RWPE2 (cell line): ENCODE measurements around the gene KIF1B.

Source experiments
- ATAC-seq: fragments of 200-7000 bp; cut with Tn5 transposase; 3 replicates; pipeline ENCODE4 v1.9.1; 2021; ENCODE audit warnings: low read depth
- DNase-seq: peaks from one replicate; pipeline ENCODE4 v3.0.0-alpha.2; 2020; ENCODE audit warnings: low spot score
- H3K27ac ChIP-seq: fragments of 450-650 bp; 2 replicates; pipeline ENCODE4 v1.5.1; 2017; ENCODE audit warnings: mild to moderate bottlenecking; ENCODE audit not compliant: poor library complexity, severe bottlenecking
- H3K27me3 ChIP-seq: fragments of 250-450 bp; sonication (Bioruptor Pico); 2 replicates; pipeline ENCODE4 v1.5.1; 2021; ENCODE audit warnings: mild to moderate bottlenecking, moderate library complexity; ENCODE audit not compliant: insufficient read depth, poor library complexity, severe bottlenecking
- H3K36me3 ChIP-seq: fragments of 250-450 bp; sonication (Bioruptor Pico); 2 replicates; pipeline ENCODE4 v1.5.1; 2020; ENCODE audit warnings: low read depth, mild to moderate bottlenecking, moderate library complexity
- H3K4me1 ChIP-seq: fragments of 250-450 bp; sonication (Bioruptor Pico); 2 replicates; pipeline ENCODE4 v1.5.1; 2021; ENCODE audit warnings: mild to moderate bottlenecking, moderate library complexity; ENCODE audit not compliant: insufficient read depth, poor library complexity, severe bottlenecking
- H3K4me3 ChIP-seq: fragments of 250-450 bp; sonication (Bioruptor Pico); 2 replicates; pipeline ENCODE4 v1.5.1; 2021; ENCODE audit warnings: mild to moderate bottlenecking, moderate library complexity; ENCODE audit not compliant: severe bottlenecking
- H3K9me3 ChIP-seq: fragments of 250-450 bp; sonication (Bioruptor Pico); 2 replicates; pipeline ENCODE4 v1.5.1; 2021; ENCODE audit warnings: mild to moderate bottlenecking, moderate library complexity; ENCODE audit not compliant: severe bottlenecking
- TF ChIP-seq, protein P1 (sequence below): fragments of 450-650 bp; IDR thresholded peaks from one replicate; pipeline ENCODE4 v1.5.1; 2017; ENCODE audit warnings: mild to moderate bottlenecking, moderate library complexity; ENCODE audit not compliant: poor library complexity, severe bottlenecking

Gene KIF1B

DNA sequence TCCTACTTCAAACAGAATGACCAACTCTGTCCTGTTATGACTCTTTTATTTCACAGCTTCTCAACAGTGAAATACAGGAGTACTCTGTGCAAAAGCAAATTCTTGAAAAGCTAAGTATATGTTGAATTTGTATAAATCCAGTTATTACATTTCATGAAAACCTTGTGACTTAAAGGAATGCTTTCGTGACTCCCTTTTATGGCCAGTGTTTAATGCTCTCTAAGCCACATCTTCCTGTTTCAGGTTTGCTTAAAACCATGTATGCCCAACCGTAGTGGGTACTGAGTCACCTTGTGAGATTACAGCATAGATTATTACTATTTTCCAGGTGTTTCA lies 40.2 kb upstream of the KIF1B start:
- DNase-seq (no peak), ATAC-seq (peak; percentile 92)
- Histone ChIP-seq H3K36me3 (peaks cover 19% of the 10 kb centered on the region), H3K27ac (peak overlapping the region; percentile 80), H3K4me1 (peaks cover 16% of the 10 kb centered on the region), H3K27me3 (no peaks in the 10 kb centered on the region), H3K9me3 (no peaks in the 10 kb centered on the region), H3K4me3 (no peak overlapping the region)
- TF ChIP-seq, protein P1, sequence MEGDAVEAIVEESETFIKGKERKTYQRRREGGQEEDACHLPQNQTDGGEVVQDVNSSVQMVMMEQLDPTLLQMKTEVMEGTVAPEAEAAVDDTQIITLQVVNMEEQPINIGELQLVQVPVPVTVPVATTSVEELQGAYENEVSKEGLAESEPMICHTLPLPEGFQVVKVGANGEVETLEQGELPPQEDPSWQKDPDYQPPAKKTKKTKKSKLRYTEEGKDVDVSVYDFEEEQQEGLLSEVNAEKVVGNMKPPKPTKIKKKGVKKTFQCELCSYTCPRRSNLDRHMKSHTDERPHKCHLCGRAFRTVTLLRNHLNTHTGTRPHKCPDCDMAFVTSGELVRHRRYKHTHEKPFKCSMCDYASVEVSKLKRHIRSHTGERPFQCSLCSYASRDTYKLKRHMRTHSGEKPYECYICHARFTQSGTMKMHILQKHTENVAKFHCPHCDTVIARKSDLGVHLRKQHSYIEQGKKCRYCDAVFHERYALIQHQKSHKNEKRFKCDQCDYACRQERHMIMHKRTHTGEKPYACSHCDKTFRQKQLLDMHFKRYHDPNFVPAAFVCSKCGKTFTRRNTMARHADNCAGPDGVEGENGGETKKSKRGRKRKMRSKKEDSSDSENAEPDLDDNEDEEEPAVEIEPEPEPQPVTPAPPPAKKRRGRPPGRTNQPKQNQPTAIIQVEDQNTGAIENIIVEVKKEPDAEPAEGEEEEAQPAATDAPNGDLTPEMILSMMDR, result no peak

DNA sequence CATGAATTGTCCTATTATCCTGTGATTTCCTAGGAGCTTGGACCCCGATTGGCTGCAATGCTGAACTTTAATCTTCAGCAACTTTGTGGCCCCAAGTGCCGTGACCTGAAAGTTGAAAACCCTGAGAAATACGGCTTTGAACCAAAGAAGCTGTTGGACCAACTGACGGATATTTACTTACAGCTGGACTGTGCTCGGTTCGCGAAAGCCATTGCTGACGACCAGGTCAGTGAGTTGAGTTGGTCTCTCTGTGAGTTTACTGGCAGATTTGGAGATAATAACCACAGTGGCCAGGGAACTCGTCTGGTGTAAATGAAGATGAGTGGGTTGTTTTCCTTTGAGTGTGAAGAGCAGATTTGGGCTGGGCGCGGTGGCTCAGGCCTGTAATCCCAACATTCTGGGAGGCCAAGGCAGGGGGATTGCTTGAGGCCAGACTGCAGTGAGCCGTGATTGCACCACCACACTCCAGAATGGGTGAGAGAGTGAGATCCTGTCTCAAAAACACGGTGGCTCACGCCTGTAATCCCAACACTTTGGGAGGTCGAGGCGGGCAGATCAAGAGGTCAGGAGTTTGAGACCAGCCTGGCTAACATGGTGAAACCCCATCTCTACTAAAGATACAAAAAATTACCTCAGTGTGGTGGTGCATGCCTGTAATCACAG lies 39.1 kb upstream of the KIF1B start:
- Histone ChIP-seq H3K27me3 (no peaks in the 10 kb centered on the region), H3K27ac (peak overlapping the region; percentile 80), H3K4me1 (peaks cover 16% of the 10 kb centered on the region), H3K36me3 (peaks cover 19% of the 10 kb centered on the region), H3K4me3 (no peak overlapping the region), H3K9me3 (no peaks in the 10 kb centered on the region)
- DNase-seq (no peak), ATAC-seq (no peak)
- TF ChIP-seq, protein P1, result no peak

DNA sequence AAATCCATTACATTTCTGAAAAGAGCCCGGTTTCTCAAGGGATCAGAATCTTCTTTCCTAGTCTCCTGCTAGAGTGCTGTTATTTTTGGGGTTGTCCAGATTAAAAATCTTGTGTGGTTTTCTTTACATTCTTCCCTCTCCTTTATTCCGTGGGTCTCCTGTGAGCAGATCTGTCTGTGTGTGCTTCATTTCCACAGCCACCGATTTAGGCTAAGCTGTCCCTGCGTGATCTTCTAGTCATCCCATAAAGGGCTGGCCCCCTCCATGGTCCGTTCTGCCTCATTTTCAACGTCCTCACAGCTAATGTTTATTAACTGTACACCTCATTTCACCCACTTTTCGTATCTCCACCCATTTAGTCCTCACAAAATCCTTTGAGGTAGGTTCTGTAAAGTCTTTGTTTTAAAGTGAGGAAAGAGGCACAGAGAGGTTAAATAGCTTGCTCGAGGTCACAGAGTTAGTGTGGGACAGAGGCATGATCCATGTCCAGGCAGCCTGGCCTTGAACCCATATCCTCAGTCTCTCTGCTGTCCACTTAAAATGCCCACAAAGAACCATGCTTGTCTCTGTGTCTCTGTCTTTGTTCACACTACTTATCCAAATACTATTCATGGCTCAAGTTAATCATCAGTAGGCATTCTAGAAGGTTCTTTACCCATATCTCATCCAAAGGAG lies 38.2 kb upstream of the KIF1B start:
- TF ChIP-seq, protein P1, result no peak

DNA sequence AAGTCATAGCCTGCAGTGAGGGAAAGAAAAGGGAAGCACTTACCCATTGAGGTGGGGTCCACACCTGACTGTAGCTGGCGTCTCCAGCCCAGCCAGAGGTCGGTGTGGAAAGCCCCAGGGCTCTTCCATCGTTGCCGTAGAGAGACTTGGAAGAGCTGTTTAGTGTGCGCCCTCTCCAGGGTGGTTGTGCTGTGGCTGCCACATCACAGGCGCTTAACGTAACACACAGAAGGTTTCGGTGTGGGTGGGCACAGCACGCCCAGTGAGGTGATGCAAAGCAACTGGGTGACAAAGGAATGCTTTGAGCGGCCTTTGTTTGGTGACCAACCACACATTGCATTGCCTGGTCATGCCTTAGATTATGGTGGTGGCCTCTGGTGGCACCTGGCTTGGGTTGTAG lies 36.8 kb upstream of the KIF1B start:
- no peak for DNase-seq
- peaks cover 16% of the 10 kb centered on the region for H3K4me1 ChIP-seq
- H3K4me3 ChIP-seq, result no peak overlapping the region
- TF ChIP-seq, protein P1, result no peak
- no peaks in the 10 kb centered on the region for H3K27me3 ChIP-seq
- no peak overlapping the region for H3K27ac ChIP-seq
- no peaks in the 10 kb centered on the region for H3K9me3 ChIP-seq
- H3K36me3 ChIP-seq, result peaks cover 13% of the 10 kb centered on the region
- no peak for ATAC-seq

More for the DNA sequence above, 38.2 kb upstream of the KIF1B start:
- DNase-seq (no peak), ATAC-seq (no peak)
- H3K4me3 ChIP-seq, result no peak overlapping the region
- H3K9me3 ChIP-seq, result no peaks in the 10 kb centered on the region
- H3K4me1 ChIP-seq, result peaks cover 16% of the 10 kb centered on the region
- peaks cover 19% of the 10 kb centered on the region for H3K36me3 ChIP-seq
- H3K27ac ChIP-seq, result no peak overlapping the region
- H3K27me3 ChIP-seq, result no peaks in the 10 kb centered on the region

DNA sequence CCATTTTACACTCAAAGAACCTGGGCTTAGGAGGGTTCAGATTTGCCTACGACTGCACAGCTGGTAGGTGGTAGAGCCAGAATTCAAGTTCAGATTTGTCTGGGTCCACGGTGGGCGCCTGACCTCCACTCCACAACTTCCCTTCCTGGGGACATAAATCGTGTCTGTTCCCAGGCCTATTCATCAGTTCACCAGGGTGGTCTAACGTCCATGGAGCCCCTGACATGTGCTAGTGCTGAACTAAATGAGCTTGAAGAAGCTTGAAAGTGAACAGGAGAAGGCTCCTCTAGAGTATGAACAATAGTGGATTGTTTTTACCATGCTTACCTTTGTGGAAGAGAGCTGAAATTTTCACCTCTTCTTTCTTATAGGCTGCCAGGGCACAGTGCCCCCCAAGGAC lies 32.5 kb upstream of the KIF1B start:
- H3K27me3 ChIP-seq, result no peaks in the 10 kb centered on the region
- peaks cover 5% of the 10 kb centered on the region; the same call in 1 of the 2 replicates for H3K36me3 ChIP-seq
- H3K27ac ChIP-seq, result no peak overlapping the region
- TF ChIP-seq, protein P1, result no peak
- no peak overlapping the region for H3K4me3 ChIP-seq
- no peaks in the 10 kb centered on the region for H3K9me3 ChIP-seq
- DNase-seq (no peak), ATAC-seq (no peak)
- no peaks in the 10 kb centered on the region for H3K4me1 ChIP-seq
